Measurements from ENCODE around the gene CDKN1A. TPM values are rescaled to one million over a fixed set of nuclear protein-coding genes. Genes with fewer than 3 reads are reported as not detected.

The CDKN1A gene
- total RNA-seq, 1 experiment from 2014 or later: 75.1 TPM

DNA sequence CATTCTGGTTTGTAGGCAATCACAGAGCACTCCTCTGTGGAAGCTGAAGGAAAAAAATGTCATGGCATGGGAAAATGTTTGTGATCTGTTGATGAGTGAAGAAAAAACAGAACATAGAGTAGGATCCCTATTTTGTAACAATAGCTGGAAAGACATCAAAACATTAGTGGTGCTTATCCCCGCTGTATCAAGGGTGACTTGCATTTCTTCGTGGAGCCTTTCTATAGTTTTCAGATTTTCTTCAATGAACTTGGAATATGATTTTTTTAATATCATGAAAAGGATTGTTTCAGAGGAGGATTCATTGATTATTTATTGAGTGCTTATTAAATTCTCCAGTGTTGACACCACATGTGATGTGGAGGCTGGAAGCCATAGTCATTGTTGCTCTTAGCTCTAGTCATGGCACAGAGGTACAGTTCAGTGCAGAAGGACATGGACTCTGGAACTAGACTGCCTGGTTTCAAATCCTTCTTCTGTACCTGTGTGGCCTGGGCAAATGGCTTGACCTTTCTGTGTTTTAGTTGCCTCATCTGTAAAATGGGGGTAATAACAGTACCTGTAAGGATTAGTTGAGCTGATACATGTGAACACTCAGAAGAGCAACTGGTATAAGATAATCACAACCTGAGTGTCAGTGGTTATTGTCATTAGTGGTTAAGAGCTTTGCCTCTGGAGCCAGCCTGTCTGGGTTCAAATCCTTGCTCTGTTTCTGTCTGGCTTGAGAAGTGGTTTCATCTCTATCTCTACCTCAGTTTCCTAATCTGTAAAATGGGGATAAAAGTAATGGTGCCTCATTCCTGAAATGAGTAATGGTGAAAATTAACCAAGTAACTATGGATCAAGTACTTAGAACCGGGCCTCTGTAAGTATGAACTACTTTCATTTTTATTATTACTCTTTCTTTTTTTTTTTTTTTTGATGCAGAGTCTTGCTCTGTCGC, 14.7 kb upstream of the CDKN1A start:
- DNase-seq (ENCODE audit: low spot score) (no peak), ATAC-seq (no peak)
- ChIA-PET POLR2A (interaction anchor here (0.6 to 1.7 kb wide), 2 partner anchors 15 to 54 kb away, joined by 3 to 4 read pairs; partner anchors contain the start of gene CDKN1A), CTCF (interaction anchor here (2.1 kb wide), 1 partner anchor 15 kb away, joined by 7 read pairs; the partner anchor contains the start of gene CDKN1A)
- Mint-ChIP-seq H3K4me3 (no peak overlapping the region), H3K9me3 (no peaks in the 10 kb centered on the region), H3K4me1 (peaks cover 51% of the 10 kb centered on the region), H3K27ac (peak overlapping the region; percentile 0; the same call in 1 of the 2 replicates), H3K36me3 (no peaks in the 10 kb centered on the region), H3K27me3 (ENCODE audit: low read depth) (0 out of 2 replicates have a peak, but pooled peaks cover 3% of the 10 kb centered on the region)
- no peak for TF ChIP-seq USF2 (CRISPR knock-in tag; IDR thresholded peaks at IDR 0.05)
- no peak for TF ChIP-seq E2F1 (CRISPR knock-in tag; IDR thresholded peaks at IDR 0.05)
- TF ChIP-seq ZNF232 (CRISPR knock-in tag; IDR thresholded peaks at IDR 0.05): no peak
- no peak for TF ChIP-seq ETV6 (CRISPR knock-in tag; IDR thresholded peaks at IDR 0.05)
- TF ChIP-seq, protein P1, sequence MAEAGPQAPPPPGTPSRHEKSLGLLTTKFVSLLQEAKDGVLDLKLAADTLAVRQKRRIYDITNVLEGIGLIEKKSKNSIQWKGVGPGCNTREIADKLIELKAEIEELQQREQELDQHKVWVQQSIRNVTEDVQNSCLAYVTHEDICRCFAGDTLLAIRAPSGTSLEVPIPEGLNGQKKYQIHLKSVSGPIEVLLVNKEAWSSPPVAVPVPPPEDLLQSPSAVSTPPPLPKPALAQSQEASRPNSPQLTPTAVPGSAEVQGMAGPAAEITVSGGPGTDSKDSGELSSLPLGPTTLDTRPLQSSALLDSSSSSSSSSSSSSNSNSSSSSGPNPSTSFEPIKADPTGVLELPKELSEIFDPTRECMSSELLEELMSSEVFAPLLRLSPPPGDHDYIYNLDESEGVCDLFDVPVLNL (CRISPR knock-in tag; IDR thresholded peaks at IDR 0.05; ENCODE audit: borderline replicate concordance, low read depth): no peak
- TF ChIP-seq NFATC4 (CRISPR knock-in tag; IDR thresholded peaks at IDR 0.05): no peak
- no peak for TF ChIP-seq ZMAT4 (CRISPR knock-in tag; IDR thresholded peaks at IDR 0.05)

GRCh38 chr6:36665180-36665579, 13.3 kb upstream of the CDKN1A start:
- Mint-ChIP-seq H3K27me3 (ENCODE audit: low read depth) (0 out of 2 replicates have a peak, but pooled peaks cover 1% of the 10 kb centered on the region), H3K9me3 (no peaks in the 10 kb centered on the region), H3K4me3 (no peak overlapping the region), H3K36me3 (no peaks in the 10 kb centered on the region), H3K4me1 (peaks cover 58% of the 10 kb centered on the region), H3K27ac (no peak overlapping the region)
- POLR2A ChIA-PET: no interaction called here
- ATAC-seq (no peak), DNase-seq (ENCODE audit: low spot score) (no peak)
- CTCF ChIA-PET: no interaction called here
- TF ChIP-seq HMGA2 (CRISPR knock-in tag; IDR thresholded peaks at IDR 0.05): no peak
- no peak for TF ChIP-seq ESRRA (CRISPR knock-in tag; IDR thresholded peaks at IDR 0.05; ENCODE audit: borderline replicate concordance)
- no peak for TF ChIP-seq RORB (CRISPR knock-in tag; IDR thresholded peaks at IDR 0.05)
- TF ChIP-seq PRDM15 (CRISPR knock-in tag; IDR thresholded peaks at IDR 0.05): no peak
- TF ChIP-seq, protein P2, sequence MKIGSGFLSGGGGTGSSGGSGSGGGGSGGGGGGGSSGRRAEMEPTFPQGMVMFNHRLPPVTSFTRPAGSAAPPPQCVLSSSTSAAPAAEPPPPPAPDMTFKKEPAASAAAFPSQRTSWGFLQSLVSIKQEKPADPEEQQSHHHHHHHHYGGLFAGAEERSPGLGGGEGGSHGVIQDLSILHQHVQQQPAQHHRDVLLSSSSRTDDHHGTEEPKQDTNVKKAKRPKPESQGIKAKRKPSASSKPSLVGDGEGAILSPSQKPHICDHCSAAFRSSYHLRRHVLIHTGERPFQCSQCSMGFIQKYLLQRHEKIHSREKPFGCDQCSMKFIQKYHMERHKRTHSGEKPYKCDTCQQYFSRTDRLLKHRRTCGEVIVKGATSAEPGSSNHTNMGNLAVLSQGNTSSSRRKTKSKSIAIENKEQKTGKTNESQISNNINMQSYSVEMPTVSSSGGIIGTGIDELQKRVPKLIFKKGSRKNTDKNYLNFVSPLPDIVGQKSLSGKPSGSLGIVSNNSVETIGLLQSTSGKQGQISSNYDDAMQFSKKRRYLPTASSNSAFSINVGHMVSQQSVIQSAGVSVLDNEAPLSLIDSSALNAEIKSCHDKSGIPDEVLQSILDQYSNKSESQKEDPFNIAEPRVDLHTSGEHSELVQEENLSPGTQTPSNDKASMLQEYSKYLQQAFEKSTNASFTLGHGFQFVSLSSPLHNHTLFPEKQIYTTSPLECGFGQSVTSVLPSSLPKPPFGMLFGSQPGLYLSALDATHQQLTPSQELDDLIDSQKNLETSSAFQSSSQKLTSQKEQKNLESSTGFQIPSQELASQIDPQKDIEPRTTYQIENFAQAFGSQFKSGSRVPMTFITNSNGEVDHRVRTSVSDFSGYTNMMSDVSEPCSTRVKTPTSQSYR (CRISPR knock-in tag; IDR thresholded peaks at IDR 0.05): no peak
- TF ChIP-seq, protein P3, sequence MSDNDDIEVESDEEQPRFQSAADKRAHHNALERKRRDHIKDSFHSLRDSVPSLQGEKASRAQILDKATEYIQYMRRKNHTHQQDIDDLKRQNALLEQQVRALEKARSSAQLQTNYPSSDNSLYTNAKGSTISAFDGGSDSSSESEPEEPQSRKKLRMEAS (CRISPR knock-in tag; IDR thresholded peaks at IDR 0.05): no peak
- TF ChIP-seq NFYB (CRISPR knock-in tag; conservative IDR thresholded peaks at IDR 0.05; ENCODE audit: low read depth): no peak
- TF ChIP-seq MLX (CRISPR knock-in tag; IDR thresholded peaks at IDR 0.05): no peak
- no peak for TF ChIP-seq ZNF317 (CRISPR knock-in tag; IDR thresholded peaks at IDR 0.05; ENCODE audit: borderline replicate concordance, low read depth)
- TF ChIP-seq, protein P1 (CRISPR knock-in tag; IDR thresholded peaks at IDR 0.05; ENCODE audit: borderline replicate concordance, low read depth): no peak
- TF ChIP-seq NFE2L1 (CRISPR knock-in tag; IDR thresholded peaks at IDR 0.05): no peak
- no peak for TF ChIP-seq ATF3 (CRISPR knock-in tag; conservative IDR thresholded peaks at IDR 0.05)

Data from WTC11 (cell line).